Activated CD4-positive, alpha-beta T cell treated with anti-CD3 and anti-CD28 coated beads, Interleukin-2, amount 50 U/mL, for 1 hour (primary cell): ENCODE results near the gene LDLRAP1.
"Not testable (repeated sequence)": the region's sequence is repeated elsewhere in the genome, so short reads cannot be mapped to it uniquely, and the experiment has no call there.

Experiments used
- DNase-seq: peaks from one replicate; pipeline ENCODE4 v3.0.0-alpha.2; 2020

LDLRAP1 gene

DNA sequence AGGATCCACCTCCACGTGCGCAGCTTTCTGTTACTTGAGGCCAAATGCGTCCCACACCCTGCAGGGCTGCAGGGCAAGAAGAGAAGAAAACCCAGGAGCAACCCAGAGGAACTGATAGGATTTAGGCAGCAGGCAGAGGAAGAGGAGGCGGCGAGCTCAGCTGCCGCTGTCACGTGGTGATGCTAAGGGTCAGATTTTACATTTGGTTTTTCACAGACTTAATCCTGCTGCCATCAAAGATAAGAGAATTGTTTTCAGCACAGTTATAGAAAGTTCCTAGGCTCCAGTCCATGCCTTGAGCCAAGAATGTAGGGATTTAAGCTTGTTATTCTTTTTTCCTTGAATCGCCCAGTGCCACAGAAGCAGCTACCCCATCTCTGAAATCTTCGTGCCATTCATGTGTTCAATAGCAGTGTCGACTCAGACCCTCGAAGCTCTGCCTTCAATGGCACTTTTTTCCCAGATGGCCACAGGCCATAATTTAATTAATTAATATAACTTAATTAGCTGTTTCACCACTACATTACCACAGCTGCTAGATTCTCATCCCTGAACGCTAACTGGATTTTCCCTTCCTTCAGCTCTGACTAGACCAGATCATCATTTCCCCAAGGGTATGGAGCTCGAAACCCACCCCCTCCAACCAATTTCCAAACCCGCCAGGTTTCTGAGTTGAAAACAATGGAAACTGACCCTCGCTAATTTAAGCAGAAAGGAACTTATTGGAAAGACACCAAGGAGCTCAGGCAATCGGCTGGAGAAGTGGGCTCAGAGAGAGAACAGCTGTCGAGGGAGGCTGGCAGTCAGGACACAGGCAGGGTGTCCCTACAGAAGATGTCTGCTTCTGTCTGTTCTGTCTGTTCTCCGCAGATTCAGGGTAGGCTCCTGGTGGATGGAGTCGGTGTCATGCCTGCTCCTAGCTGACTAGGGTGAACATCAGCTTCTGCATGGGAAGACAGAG is 36.2 kb downstream of the LDLRAP1 start:
- DNase-seq = no peak

GRCh38 chr1:25580927-25581326 is 37.5 kb downstream of the LDLRAP1 start:
- DNase-seq = no peak

DNA sequence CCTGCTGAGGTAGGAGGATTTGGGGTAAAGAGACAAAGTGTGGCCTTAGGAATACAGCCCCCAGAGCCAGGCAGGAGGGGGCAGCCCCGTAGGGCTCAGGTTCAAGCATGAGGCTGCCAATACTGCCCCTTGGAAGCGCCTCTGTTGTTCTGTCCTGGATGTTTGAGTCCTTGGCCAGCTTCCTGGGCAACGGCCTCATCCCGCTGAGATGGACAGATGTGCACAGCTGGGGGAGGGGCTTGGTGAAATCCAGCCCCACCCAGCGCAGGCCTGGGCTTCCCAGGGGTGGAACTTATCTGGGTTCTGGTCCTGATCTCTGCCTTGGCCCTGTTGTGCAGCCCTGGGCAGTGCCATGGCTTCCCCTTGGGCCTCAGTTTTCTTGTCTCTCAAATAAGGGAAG is 38.4 kb downstream of the LDLRAP1 start:
- DNase-seq = no peak

DNA sequence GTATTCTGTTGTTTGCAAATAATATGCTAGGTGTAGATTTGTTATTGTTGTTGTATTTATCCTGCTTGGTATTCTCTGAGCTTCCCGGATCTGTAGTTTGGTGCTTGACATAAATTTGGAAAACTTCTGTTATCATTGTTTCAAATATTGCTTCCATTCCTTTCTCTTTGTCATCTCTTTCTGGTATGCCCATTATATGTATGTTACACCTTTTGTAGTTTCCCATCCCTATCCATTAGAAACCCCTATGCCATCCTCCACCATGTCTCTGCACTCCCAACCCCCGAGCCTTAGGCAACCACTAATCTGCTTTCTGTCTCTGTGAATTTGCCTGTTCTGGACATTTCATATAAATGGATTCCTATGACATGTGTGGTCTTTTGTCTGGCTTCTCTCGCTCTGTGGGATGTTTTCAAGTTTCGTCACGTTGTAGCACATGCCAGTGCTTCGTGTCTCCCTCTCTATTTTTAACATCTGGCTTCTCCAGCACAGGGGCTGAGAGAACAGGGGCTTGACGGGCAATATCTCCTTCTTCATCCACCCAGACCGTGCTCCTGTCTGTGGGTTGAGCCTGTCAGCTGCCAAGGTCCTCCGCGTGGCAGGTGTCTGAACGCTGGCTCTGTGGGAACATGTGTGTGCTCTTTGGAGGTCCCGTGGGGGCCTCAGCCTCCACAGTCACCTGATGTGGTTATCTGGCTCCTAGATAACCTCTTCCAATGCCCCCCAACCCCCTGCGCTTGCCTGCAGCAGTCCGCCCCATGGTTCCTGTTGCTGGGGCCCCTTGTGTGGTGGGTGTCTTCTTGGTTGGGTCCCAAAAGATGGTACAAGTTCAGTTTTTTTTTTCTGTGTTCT is 40.3 kb downstream of the LDLRAP1 start:
- DNase-seq = no peak

DNA sequence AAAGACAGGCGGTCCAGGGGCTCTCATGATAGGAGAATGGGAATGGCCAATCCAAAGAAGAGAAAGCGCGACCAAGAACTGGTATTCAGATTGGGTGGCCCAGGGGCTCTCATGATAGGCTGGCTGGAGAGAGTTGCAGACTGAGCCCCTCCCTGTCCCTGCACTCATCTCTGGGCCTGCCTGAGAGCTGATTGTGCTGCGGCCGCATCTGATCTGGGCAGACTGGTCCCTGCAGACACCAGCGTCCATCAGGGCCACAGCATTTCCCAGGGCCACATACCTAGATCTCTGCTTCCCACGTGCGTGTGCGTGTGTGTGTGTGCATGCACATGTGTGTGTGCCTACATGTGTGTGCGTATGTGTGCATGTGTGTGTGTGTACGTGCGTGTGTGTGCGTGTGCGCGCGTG is 42.8 kb downstream of the LDLRAP1 start:
- DNase-seq = no peak

DNA sequence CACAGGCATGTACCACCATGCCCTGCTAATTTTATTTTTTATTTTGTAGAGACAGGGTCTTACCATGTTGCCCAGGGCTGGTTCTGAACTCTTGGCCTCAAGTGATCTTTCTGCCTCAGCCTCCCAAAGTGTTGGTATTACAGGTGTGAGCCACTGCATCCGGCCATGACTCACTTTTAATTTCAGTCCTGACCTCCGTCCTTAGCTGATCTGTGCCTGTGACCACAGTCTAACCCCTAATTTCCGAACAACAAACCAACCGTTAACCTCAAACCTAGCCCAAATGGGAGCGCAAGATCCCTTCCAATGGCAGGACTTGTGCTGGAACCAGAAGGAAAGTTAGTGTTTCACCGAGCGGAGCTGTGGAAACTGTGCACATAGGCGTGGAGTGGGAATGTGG is 43.9 kb downstream of the LDLRAP1 start:
- DNase-seq = no peak

- DNase-seq = not testable (repeated sequence)
These were observed 44.8 kb downstream of the LDLRAP1 start for GRCh38 chr1:25588224-25588623.

- not testable (repeated sequence) for DNase-seq
These were observed 45.4 kb downstream of the LDLRAP1 start for GRCh38 chr1:25588786-25589185.

DNA sequence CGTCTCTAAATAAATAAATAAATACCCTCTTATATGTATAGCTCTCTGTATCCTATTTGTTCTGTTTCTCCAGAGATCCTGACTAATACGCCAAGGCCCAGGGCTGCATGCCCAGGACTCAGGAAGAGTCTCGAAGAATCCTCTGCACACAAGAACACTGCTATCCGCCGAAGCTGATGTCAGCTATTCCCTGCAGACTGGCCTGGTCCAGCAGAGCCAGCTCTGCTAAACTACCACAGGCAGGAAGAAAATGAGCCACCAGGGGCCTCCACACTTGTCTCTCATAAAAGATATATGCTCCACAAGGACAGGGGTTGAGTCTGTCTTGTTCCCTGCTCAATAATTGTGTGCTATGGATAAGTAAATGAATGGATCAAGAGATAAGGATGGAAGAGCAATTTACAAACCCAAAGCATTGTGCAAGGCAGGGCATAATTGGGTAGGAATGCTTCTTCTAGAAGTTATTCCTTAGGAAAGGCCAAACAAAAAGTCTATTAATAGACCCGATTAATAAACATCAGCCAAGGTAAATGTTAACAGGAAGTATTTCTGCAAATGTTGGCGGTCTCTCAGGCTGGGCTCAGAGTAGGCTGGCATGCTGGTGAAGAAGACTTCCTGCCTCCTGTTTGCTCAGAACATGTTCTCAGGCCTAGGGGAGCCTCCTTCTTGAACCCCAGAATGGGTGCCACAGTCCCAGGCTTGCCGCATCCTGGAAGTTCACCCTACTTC is 46.9 kb downstream of the LDLRAP1 start:
- DNase-seq = no peak

GRCh38 chr1:25593861-25594260 is 50.5 kb downstream of the LDLRAP1 start:
- DNase-seq = no peak

DNA sequence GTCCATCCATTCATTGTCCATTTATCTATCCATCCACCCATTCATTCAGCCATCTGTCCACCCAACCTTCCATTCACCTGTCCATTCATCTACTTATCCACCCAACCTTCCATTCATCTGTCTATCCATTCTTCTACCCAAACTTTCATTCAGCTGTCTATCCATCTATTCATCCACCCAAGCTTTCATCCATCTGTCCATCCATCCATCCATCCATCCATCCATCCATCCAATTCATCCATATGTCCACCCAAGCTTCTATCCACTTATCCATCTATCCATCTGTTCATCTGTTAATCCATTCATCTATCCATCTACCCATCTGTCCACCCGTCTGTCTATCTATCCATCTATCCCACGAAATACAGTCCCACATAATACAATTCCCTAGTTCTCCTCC is 51.6 kb downstream of the LDLRAP1 start:
- DNase-seq = no peak

GRCh38 chr1:25596641-25597040 is 53.2 kb downstream of the LDLRAP1 start:
- DNase-seq = not testable (repeated sequence)

DNA sequence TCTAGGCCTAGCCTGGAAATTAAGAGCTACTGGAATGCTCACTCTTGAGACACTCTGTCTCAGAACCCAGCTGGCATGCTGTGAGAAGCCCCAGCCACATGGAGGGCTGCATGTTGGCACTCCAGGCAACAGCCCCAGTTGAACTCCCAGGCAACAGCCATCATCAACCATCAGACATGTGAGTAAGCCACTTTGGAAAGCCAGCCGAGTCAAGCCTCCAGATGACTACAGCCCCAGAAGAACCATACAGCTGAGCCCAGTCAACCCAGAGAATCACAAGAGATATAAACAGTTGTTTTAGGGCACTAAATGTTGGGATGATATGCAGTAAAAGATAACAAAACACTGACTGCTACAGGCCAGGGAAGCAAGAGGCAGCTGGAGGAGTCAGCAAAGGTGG is 55.5 kb downstream of the LDLRAP1 start:
- DNase-seq = no peak

DNA sequence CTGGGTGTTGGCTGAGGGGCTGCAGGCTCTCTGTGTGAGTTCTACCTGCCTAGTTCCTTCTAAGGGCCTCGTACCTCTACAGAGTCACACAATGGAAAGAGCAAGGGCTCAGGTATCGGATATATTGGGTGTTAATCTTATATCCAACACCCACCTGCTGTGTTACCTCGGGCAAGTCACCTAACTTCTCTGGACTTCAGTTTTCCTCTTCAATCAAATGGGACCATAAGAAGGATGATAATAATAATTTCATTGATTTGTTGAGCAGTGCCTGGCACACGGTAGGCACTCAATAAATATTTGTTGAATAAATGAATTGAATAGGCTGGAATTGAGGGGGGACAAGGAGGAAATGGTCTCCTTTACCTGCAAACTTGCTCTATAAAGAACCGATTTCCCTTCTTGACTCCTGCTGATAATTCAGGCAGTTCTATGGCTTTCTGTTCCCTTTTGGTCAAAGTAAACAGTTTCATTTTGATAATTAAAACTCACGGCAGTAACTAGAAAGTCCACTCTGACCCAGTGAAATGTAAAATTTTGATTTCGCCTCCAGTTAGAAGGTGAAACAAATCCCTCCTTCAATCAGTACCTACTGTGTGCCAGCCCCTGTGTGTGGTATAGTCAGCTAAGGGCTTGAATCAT is 56.7 kb downstream of the LDLRAP1 start:
- no peak for DNase-seq

GRCh38 chr1:25600971-25601699 is 57.7 kb downstream of the LDLRAP1 start:
- DNase-seq = not testable (repeated sequence)

- DNase-seq = not testable (repeated sequence)
These were observed 60.6 kb downstream of the LDLRAP1 start for GRCh38 chr1:25603779-25604538.

DNA sequence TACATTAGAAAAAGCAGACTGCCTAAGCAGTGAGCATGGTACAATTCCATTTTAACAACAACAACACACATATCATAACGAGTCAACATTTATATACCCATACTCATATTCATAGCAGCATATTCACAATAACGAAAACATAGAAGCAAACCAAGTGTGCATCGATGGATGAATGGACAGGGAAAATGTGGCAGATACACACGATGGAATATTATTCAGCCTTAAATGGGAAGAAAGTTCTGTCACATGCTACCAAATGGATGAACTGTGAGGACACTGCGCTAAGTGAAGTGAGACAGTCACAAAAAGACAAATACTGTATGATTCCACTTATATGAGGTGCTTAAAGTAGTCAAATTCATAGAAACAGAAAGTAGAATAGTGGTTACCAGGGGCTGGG is 63.7 kb downstream of the LDLRAP1 start:
- no peak for DNase-seq

DNA sequence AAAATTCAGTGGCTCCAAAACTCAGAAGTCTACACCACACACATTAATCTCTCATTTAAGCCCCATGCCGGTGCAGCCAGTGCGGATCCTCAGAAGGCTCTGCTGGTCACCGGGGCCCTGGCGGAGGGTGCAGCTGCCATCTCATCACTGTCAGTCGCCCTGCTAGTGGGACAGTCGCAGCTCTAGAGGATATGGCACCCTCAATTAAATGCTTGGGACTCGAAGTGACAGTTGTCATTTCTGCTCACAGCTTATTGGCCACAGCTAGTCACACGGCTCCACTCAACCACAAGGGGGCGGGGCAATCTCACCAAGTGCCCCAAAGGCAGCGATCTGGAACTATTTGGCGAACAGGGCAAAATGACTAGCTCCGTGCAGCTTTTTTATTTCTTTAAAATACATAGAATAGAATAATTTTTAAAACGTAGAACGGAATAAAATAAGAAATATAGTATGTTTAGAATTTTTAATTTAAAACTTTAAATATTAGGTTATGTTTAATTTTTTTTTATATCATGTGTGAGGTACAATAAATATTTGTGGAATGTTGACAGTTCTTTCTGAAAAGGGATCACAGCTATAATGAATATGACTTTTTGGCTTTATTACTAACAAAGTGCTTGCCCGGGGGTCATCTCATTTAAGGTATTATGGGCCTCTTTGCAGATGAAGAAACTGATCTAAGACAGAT is 65.2 kb downstream of the LDLRAP1 start:
- peak; percentile 90 for DNase-seq

DNA sequence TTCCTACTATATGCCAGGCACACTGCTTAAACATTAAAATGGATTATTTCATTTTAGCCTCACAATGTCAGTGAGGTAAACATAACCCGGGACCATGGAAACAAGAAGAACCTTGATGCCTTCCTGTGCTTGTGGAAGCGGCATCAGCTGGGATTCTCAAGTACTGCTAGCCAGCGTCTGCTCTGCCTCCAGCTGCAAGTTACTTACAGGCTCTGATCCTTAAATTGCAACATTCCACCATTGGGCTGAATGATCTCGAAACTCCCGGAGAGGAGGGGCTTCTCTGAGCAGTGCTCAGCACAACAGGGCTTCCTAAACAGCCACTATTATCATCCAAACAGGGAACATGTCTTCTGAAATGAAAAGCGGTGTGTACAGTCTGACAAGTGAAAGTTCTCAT is 66.5 kb downstream of the LDLRAP1 start:
- DNase-seq = no peak
